Measurements from ENCODE around the gene KIR3DL3. TPM values are rescaled to one million over a fixed set of nuclear protein-coding genes. Genes with fewer than 3 reads are reported as not detected.
"Not testable (repeated sequence)": the region's sequence is repeated elsewhere in the genome, so short reads cannot be mapped to it uniquely, and the experiment has no call there.

Gene KIR3DL3
- total RNA-seq, 1 experiment from 2014 or later, result not detected

DNA sequence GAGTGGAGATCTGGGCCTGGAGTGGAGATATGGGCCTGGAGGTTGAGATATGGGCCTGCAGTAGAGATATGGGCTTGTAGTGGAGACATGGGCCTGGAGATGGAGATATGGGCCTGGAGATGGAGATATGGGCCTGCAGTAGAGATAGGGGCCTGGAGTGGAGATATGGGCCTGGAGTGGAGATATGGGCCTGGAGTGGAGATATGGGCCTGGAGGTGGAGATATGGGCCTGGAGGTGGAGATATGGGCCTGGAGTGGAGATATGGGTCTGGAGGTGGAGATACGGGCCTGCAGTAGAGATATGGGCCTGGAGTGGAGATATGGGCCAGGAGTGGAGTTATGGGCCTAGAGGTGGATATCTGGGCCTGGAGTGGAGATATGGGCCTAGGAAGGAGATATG, 14.5 kb downstream of the KIR3DL3 start:
- TF ChIP-seq EZH2 (IDR thresholded peaks at IDR 0.05; ENCODE audit: low read length, unreplicated experiment), result no peak
- Histone ChIP-seq H3K36me3 (ENCODE audit: low read depth, low read length) (no peaks in the 10 kb centered on the region), H3K27me3 (ENCODE audit: low read length) (peaks cover 27% of the 10 kb centered on the region), H3K4me1 (ENCODE audit: insufficient read depth, low read length) (no peaks in the 10 kb centered on the region), H3K9me3 (ENCODE audit: low read length) (no peaks in the 10 kb centered on the region), H4K20me1 (ENCODE audit: low read length) (no peaks in the 10 kb centered on the region), H3K79me2 (ENCODE audit: low read length) (no peaks in the 10 kb centered on the region), H3K4me2 (ENCODE audit: low read length) (no peak overlapping the region), H3K4me3 (ENCODE audit: low read length) (no peak overlapping the region), H3K9ac (ENCODE audit: low read length) (no peak overlapping the region), H3F3A (ENCODE audit: low read length, unreplicated experiment) (no peaks in the 10 kb centered on the region), H3K9me2 (replicated peaks; ENCODE audit: low read length) (no peaks in the 10 kb centered on the region), H3K27ac (ENCODE audit: low read length) (no peak overlapping the region), H2AFZ (ENCODE audit: low read length) (no peak overlapping the region)
- no peak for ATAC-seq
- POLR2A ChIA-PET (ENCODE audit: unreplicated experiment), result no interaction called here
- CTCF ChIA-PET, result no interaction called here
- no peak for DNase-seq
- intact Hi-C loops (cut with micrococcal nuclease), result no loop called here
- BruUV-seq (replicated peaks), result no TSS peak

DNA sequence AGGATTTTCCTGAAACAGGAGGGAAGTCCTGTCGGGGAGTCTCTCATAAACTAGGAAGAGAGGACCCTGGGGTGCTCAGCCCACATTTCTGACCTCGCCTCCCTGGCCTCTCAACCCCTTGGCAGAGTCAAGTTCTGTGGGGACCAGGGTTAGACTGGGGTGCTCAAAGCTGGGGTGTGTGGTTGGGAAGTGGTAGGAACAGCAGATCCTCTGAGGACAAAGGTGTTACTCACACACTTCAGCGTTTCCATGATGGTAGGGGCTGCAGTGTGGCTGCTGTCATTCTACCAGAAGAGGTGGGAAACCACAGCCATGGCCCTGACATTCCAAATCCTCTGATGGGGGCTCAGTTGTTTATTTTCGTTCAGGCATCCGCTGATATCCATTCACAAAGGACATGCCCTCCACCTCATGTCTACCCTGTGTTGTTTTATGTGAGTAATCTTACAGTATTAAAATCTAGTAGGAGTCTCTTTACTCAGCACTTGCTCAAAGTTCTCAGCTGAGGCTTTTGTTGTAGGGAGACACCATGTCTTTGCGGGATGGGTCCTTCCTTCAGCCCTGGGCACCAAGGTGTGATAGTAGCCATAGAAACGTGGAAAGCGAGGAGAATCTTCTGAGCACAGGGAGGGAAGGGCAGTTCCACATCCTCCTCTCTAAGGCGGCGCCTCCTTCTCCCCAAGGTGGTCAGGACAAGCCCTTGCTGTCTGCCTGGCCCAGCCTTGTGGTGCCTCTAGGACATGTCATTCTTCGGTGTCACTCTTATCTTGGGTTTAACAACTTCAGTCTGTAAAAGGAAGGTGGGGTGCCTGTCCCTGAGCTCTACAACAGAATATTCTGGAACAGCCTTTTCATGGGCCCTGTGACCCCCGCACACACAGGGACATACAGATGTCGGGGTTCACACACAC, 15.6 kb downstream of the KIR3DL3 start:
- no peaks in the 10 kb centered on the region for H3K4me1 ChIP-seq (ENCODE audit: insufficient read depth, low read length)
- H4K20me1 ChIP-seq (ENCODE audit: low read length), result no peaks in the 10 kb centered on the region
- no peak overlapping the region for H3K4me3 ChIP-seq (ENCODE audit: low read length)
- no TSS peak for BruUV-seq (replicated peaks)
- ChIA-PET POLR2A (ENCODE audit: unreplicated experiment) (no interaction called here), CTCF (no interaction called here)
- intact Hi-C loops (cut with micrococcal nuclease), result no loop called here
- no peaks in the 10 kb centered on the region for H3K9me2 ChIP-seq (replicated peaks; ENCODE audit: low read length)
- no peak for ATAC-seq
- no peak overlapping the region for H2AFZ ChIP-seq (ENCODE audit: low read length)
- H3K36me3 ChIP-seq (ENCODE audit: low read depth, low read length), result no peaks in the 10 kb centered on the region
- no peak overlapping the region for H3K27ac ChIP-seq (ENCODE audit: low read length)
- H3K9me3 ChIP-seq (ENCODE audit: low read length), result no peaks in the 10 kb centered on the region
- no peaks in the 10 kb centered on the region for H3K79me2 ChIP-seq (ENCODE audit: low read length)
- no peak overlapping the region for H3K4me2 ChIP-seq (ENCODE audit: low read length)
- no peak overlapping the region for H3K9ac ChIP-seq (ENCODE audit: low read length)
- DNase-seq, result no peak
- H3K27me3 ChIP-seq (ENCODE audit: low read length), result peaks cover 16% of the 10 kb centered on the region; the same call in 1 of the 2 replicates
- TF ChIP-seq EZH2 (IDR thresholded peaks at IDR 0.05; ENCODE audit: low read length, unreplicated experiment), result no peak
- TF ChIP-seq EZH2phosphoT487 (IDR thresholded peaks at IDR 0.05; ENCODE audit: borderline replicate concordance, low read length), result no peak
- TF ChIP-seq, protein P1, sequence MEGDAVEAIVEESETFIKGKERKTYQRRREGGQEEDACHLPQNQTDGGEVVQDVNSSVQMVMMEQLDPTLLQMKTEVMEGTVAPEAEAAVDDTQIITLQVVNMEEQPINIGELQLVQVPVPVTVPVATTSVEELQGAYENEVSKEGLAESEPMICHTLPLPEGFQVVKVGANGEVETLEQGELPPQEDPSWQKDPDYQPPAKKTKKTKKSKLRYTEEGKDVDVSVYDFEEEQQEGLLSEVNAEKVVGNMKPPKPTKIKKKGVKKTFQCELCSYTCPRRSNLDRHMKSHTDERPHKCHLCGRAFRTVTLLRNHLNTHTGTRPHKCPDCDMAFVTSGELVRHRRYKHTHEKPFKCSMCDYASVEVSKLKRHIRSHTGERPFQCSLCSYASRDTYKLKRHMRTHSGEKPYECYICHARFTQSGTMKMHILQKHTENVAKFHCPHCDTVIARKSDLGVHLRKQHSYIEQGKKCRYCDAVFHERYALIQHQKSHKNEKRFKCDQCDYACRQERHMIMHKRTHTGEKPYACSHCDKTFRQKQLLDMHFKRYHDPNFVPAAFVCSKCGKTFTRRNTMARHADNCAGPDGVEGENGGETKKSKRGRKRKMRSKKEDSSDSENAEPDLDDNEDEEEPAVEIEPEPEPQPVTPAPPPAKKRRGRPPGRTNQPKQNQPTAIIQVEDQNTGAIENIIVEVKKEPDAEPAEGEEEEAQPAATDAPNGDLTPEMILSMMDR (conservative IDR thresholded peaks at IDR 0.05; ENCODE audit: low read depth, low read length), result no peak
- no peaks in the 10 kb centered on the region for H3F3A ChIP-seq (ENCODE audit: low read length, unreplicated experiment)

DNA sequence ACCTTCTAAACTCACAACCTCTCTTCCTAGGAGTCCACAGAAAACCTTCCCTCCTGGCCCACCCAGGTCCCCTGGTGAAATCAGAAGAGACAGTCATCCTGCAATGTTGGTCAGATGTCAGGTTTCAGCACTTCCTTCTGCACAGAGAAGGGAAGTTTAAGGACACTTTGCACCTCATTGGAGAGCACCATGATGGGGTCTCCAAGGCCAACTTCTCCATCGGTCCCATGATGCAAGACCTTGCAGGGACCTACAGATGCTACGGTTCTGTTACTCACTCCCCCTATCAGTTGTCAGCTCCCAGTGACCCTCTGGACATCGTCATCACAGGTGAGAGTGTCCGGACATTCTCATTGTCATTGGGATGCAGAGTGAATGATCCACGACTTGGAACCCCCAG, 17.7 kb downstream of the KIR3DL3 start:
- DNase-seq; H3K36me3 ChIP-seq (ENCODE audit: low read depth, low read length); intact Hi-C loops (cut with micrococcal nuclease); ATAC-seq; H3K9me2 ChIP-seq (replicated peaks; ENCODE audit: low read length); H4K20me1 ChIP-seq (ENCODE audit: low read length); H2AFZ ChIP-seq (ENCODE audit: low read length); H3K4me1 ChIP-seq (ENCODE audit: insufficient read depth, low read length); H3K9ac ChIP-seq (ENCODE audit: low read length); BruUV-seq (replicated peaks); H3K79me2 ChIP-seq (ENCODE audit: low read length); POLR2A ChIA-PET (ENCODE audit: unreplicated experiment); H3K4me2 ChIP-seq (ENCODE audit: low read length); CTCF ChIA-PET; H3K27me3 ChIP-seq (ENCODE audit: low read length); H3K27ac ChIP-seq (ENCODE audit: low read length); H3K9me3 ChIP-seq (ENCODE audit: low read length); H3F3A ChIP-seq (ENCODE audit: low read length, unreplicated experiment); H3K4me3 ChIP-seq (ENCODE audit: low read length): not testable (repeated sequence)

DNA sequence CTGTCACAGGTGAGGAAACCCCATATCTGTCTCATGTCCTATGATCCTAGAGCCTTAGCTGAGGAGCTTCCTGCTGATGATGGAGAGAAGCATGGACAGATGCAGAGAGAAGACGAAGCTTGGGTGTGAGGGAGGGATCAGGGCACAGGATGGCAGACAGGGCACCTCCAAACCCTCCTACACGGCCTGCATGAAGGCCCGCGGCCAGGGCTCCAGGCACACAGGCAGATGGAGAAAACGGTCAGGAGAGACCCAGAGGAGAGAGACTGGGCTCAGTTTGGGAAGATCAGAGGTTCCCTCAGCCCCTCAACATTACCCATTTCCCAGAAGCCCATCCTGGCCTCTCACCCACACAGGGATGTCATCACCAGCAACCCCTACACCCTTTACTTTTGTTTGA, 19.8 kb downstream of the KIR3DL3 start:
- H3K27ac ChIP-seq (ENCODE audit: low read length); CTCF ChIA-PET; H3K9me3 ChIP-seq (ENCODE audit: low read length); intact Hi-C loops (cut with micrococcal nuclease); H3K4me3 ChIP-seq (ENCODE audit: low read length); H4K20me1 ChIP-seq (ENCODE audit: low read length); H3F3A ChIP-seq (ENCODE audit: low read length, unreplicated experiment); H3K4me1 ChIP-seq (ENCODE audit: insufficient read depth, low read length); H3K79me2 ChIP-seq (ENCODE audit: low read length); ATAC-seq; H3K4me2 ChIP-seq (ENCODE audit: low read length); H2AFZ ChIP-seq (ENCODE audit: low read length); DNase-seq; POLR2A ChIA-PET (ENCODE audit: unreplicated experiment); H3K36me3 ChIP-seq (ENCODE audit: low read depth, low read length); H3K9ac ChIP-seq (ENCODE audit: low read length); BruUV-seq (replicated peaks); H3K9me2 ChIP-seq (replicated peaks; ENCODE audit: low read length): not testable (repeated sequence)
- peaks cover 17% of the 10 kb centered on the region for H3K27me3 ChIP-seq (ENCODE audit: low read length)

DNA sequence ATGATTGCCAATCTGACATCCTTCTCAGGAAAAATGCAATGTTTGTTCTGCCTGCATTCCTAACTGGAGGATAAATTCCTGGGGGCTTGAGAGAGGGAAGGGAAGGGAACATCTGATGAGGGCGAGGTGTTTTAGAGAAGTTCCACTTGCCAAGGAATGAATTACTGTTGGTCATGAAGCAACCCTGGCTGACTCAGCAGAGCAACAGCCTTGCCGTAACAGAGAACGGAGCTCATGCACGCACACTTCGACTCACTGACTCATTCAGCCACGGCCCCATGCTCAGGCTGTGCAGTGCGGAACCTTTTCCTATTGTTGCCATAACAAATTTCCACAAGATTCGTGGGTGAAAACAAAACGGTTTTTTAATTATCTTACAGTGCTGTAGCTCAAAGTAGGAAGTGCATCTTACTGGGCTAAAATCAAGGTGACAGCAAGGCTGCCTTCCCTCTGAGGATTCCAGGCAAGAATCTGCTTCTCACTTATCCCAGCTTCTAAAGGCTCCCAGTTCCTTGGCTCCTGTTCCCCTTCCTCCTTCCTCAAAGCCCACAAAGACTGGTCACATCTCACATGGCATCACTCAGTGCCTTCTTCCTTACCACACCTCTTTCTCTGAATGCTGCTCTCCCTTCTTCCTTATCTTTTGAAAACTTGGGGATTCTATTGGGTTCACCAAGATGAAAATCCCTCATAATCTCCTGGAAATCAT, 23.5 kb downstream of the KIR3DL3 start:
- H3K27ac ChIP-seq (ENCODE audit: low read length); H3K4me2 ChIP-seq (ENCODE audit: low read length); POLR2A ChIA-PET (ENCODE audit: unreplicated experiment); H3K79me2 ChIP-seq (ENCODE audit: low read length); H3K4me3 ChIP-seq (ENCODE audit: low read length); ATAC-seq; H3F3A ChIP-seq (ENCODE audit: low read length, unreplicated experiment); H3K9me2 ChIP-seq (replicated peaks; ENCODE audit: low read length); H3K9ac ChIP-seq (ENCODE audit: low read length); H3K4me1 ChIP-seq (ENCODE audit: insufficient read depth, low read length); CTCF ChIA-PET; H4K20me1 ChIP-seq (ENCODE audit: low read length); H2AFZ ChIP-seq (ENCODE audit: low read length); H3K36me3 ChIP-seq (ENCODE audit: low read depth, low read length); intact Hi-C loops (cut with micrococcal nuclease); H3K9me3 ChIP-seq (ENCODE audit: low read length); BruUV-seq (replicated peaks): not testable (repeated sequence)
- H3K27me3 ChIP-seq (ENCODE audit: low read length), result peaks cover 20% of the 10 kb centered on the region
- DNase-seq, result peak; percentile 27

Data from PC-3 (cell line).